ENCODE results near the gene SCAMP3.
A peak's percentile ranks its signal among the peaks of the same experiment; 100 is the strongest.
"Not testable (repeated sequence)": the region's sequence is repeated elsewhere in the genome, so short reads cannot be mapped to it uniquely, and the experiment has no call there.

SCAMP3 gene

GRCh38 chr1:155228096-155228427, 34.1 kb downstream of the SCAMP3 start:
- DNase-seq (ENCODE audit: low read depth, low spot score), result no peak

- peak; percentile 99 for DNase-seq (ENCODE audit: low read depth, low spot score)
These were observed 34.7 kb downstream of the SCAMP3 start for GRCh38 chr1:155227261-155228095.

- DNase-seq (ENCODE audit: low read depth, low spot score), result no peak
These were observed 35.3 kb downstream of the SCAMP3 start for GRCh38 chr1:155226910-155227260.

GRCh38 chr1:155226188-155226909, 35.8 kb downstream of the SCAMP3 start:
- peak; percentile 91 for DNase-seq (ENCODE audit: low read depth, low spot score)

GRCh38 chr1:155225404-155225759, 36.8 kb downstream of the SCAMP3 start:
- not testable (repeated sequence) for DNase-seq (ENCODE audit: low read depth, low spot score)

GRCh38 chr1:155223047-155223446, 39.1 kb downstream of the SCAMP3 start:
- no peak for DNase-seq (ENCODE audit: low read depth, low spot score)

GRCh38 chr1:155220211-155220965, 41.8 kb downstream of the SCAMP3 start:
- not testable (repeated sequence) for DNase-seq (ENCODE audit: low read depth, low spot score)

GRCh38 chr1:155219592-155220031, 42.5 kb downstream of the SCAMP3 start:
- no peak for DNase-seq (ENCODE audit: low read depth, low spot score)

- DNase-seq (ENCODE audit: low read depth, low spot score), result peak; percentile 46
These were observed 43.1 kb downstream of the SCAMP3 start for GRCh38 chr1:155218854-155219591.

- DNase-seq (ENCODE audit: low read depth, low spot score), result not testable (repeated sequence)
These were observed 47.5 kb downstream of the SCAMP3 start for GRCh38 chr1:155214702-155215101.

GRCh38 chr1:155212051-155212440, 50.1 kb downstream of the SCAMP3 start:
- not testable (repeated sequence) for DNase-seq (ENCODE audit: low read depth, low spot score)

- DNase-seq (ENCODE audit: low read depth, low spot score), result not testable (repeated sequence)
These were observed 50.6 kb downstream of the SCAMP3 start for GRCh38 chr1:155211381-155212050.

GRCh38 chr1:155210314-155211104, 51.7 kb downstream of the SCAMP3 start:
- DNase-seq (ENCODE audit: low read depth, low spot score), result no peak

GRCh38 chr1:155209312-155209721, 52.8 kb downstream of the SCAMP3 start:
- DNase-seq (ENCODE audit: low read depth, low spot score), result no peak

GRCh38 chr1:155208541-155209311, 53.4 kb downstream of the SCAMP3 start, which contains the start of gene MTX1:
MTX1 (plus strand) TSS chr1:155208695; CDS start chr1:155208805, 110 bp downstream.
- DNase-seq (ENCODE audit: low read depth, low spot score), result peak; percentile 90

GRCh38 chr1:155207806-155208540, 54.2 kb downstream of the SCAMP3 start, which contains the start of gene THBS3:
THBS3 (minus strand) TSS chr1:155207897; CDS start chr1:155207876, 21 bp downstream.
- DNase-seq (ENCODE audit: low read depth, low spot score), result peak; percentile 73

GRCh38 chr1:155206891-155207805, 55.0 kb downstream of the SCAMP3 start:
- DNase-seq (ENCODE audit: low read depth, low spot score), result peak; percentile 92
